Measurements from ENCODE around the gene GAB2.

- TF ChIP-seq CTCF (IDR thresholded peaks at IDR 0.05) (no peak), POLR2A (IDR thresholded peaks at IDR 0.05) (no peak)
Observed at GRCh38 chr11:78374917-78375316, 42.7 kb downstream of the GAB2 start.

Measured in lower leg skin (tissue), 3 donors.